CD4-positive, alpha-beta T cell (primary cell): ENCODE measurements around the gene ALG9. TPM values are rescaled to one million over a fixed set of nuclear protein-coding genes. Genes with fewer than 3 reads are reported as not detected.
"Not testable (repeated sequence)": the region's sequence is repeated elsewhere in the genome, so short reads cannot be mapped to it uniquely, and the experiment has no call there.

Experiments
- ATAC-seq: fragments of 200-7000 bp; cut with Tn5 transposase; one replicate; pipeline ENCODE4 v1.10.0; 2022; ENCODE audit warnings: mild to moderate bottlenecking; ENCODE audit not compliant: poor library complexity
- CTCF ChIA-PET: fragments of 350-600 bp; sonication (Branson Sonifier 250); formaldehyde crosslinking; loops from one replicate; lab custom pipeline; 2021; ENCODE audit warnings: antibody characterized with exemption, inconsistent platforms; lab: Charles Lee
- POLR2A ChIA-PET: fragments of 350-600 bp; sonication (Branson Sonifier 250); formaldehyde crosslinking; loops from one replicate; lab custom pipeline; 2021; ENCODE audit warnings: antibody characterized with exemption, inconsistent platforms; lab: Charles Lee
- DNase-seq, 14 experiments: peaks; one replicate each; pipeline ENCODE4 v3.0.0-alpha.2; 2013 to 2020; ENCODE audit warnings: mixed read lengths in 2 of 14
- H3K27ac ChIP-seq, 2 donors: one replicate each; pipeline versions ENCODE4 v1.5.1 to v1.7.0; 2013; ENCODE audit warnings: low read length in 2 of 2, low read depth in 1 of 2, mild to moderate bottlenecking in 1 of 2
- H3K27me3 ChIP-seq, 2 experiments: 1 replicate in 1 of 2; 2 replicates in 1 of 2; pipeline versions ENCODE4 v1.6.1 to v1.7.0; 2013; ENCODE audit warnings: low read length in 2 of 2, control low read depth in 1 of 2, mild to moderate bottlenecking in 1 of 2, moderate library complexity in 1 of 2; ENCODE audit not compliant: insufficient read depth in 2 of 2, control insufficient read depth in 1 of 2
- H3K36me3 ChIP-seq: one replicate; pipeline ENCODE4 v1.6.1; 2013; ENCODE audit warnings: low read length, control low read depth; ENCODE audit not compliant: insufficient read depth
- H3K4me1 ChIP-seq: one replicate; pipeline ENCODE4 v1.6.1; 2013; ENCODE audit warnings: low read length, control low read depth; ENCODE audit not compliant: insufficient read depth
- H3K4me3 ChIP-seq: one replicate; pipeline ENCODE4 v1.5.1; 2013; ENCODE audit warnings: mild to moderate bottlenecking, low read length, moderate library complexity
- H3K9me3 ChIP-seq, 2 experiments: 1 replicate in 1 of 2; 2 replicates in 1 of 2; pipeline versions ENCODE4 v1.6.1 to v1.7.0; 2013; ENCODE audit warnings: low read length in 2 of 2, mild to moderate bottlenecking in 2 of 2, control low read depth in 1 of 2, moderate library complexity in 1 of 2; ENCODE audit not compliant: control insufficient read depth in 1 of 2, insufficient read depth in 1 of 2
- H3K27ac Mint-ChIP-seq: one replicate; pipeline ENCODE4 v1.8.0; 2020; ENCODE audit warnings: mixed read lengths
- H3K27me3 Mint-ChIP-seq: one replicate; pipeline ENCODE4 v1.8.0; 2021; ENCODE audit warnings: mixed read lengths
- H3K36me3 Mint-ChIP-seq: one replicate; pipeline ENCODE4 v1.8.0; 2021; ENCODE audit warnings: low read depth, mixed read lengths
- H3K4me1 Mint-ChIP-seq: one replicate; pipeline ENCODE4 v1.8.0; 2021; ENCODE audit warnings: low read depth, mixed read lengths
- H3K4me3 Mint-ChIP-seq: one replicate; pipeline ENCODE4 v1.8.0; 2020; ENCODE audit warnings: mild to moderate bottlenecking, mixed read lengths
- H3K9me3 Mint-ChIP-seq: one replicate; pipeline ENCODE4 v1.8.0; 2020; ENCODE audit warnings: mixed read lengths
- intact Hi-C, 2 experiments: fragments of 100-400 bp; cut with DNase I in 1 of 2; cut with micrococcal nuclease in 1 of 2; formaldehyde crosslinking; loops; one replicate each; pipeline versions ENCODE4 v1.15.1 to v1.9.0; 2023 to 2025; cut with DNase I, micrococcal nuclease
- total RNA-seq, 174 experiments: library from RNA in 2 of 174; stranded (reverse) in 2 of 174; gene quantifications; one replicate each; pipeline ENCODE4 v1.2.3 and lab custom pipeline; 2021 to 2026
- TF ChIP-seq, protein P1 (sequence below): fragments of 200-600 bp; IDR thresholded peaks from one replicate; pipeline ENCODE4 v1.8.0; 2022; ENCODE audit warnings: antibody characterized with exemption, mild to moderate bottlenecking

ALG9 gene
- total RNA-seq, 2 experiments from 2014 or later: 31.1 to 33.4 TPM

DNA sequence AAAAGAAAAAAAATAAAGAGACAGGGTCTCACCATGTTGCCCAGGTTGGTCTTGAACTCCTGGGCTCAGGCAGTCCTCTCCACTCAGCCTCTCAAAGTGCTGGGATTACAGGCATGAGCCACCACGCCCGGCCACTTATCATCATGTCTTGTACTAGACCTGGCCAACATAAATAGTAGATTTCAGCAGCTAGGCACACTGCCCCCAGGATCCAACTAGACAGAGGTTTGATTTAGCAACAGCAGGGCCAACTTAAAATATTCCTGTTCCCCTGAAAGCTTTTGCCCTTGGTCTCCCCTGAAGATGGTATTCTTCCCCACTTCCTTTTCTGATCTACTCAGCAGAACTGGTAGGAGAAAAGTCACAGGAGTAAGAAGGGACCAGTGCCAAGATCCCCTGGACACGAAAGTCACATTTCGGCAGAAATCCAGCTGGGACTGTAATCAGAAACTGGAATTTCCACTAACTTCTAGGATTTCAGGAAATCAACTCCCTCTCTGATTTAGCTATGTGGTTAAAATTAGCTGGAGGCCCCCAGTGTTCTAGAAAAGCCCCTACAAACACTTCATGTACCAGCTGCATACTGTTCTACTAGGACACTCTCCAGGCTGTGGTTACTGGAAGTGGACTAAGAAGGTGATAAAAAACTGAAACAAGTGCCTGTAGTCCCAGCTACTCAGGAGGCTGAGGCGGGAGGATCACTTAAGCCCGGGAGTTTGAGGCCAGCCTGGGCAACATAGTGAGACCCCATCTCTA lies 96.2 kb downstream of the ALG9 start:
- H3K27ac Mint-ChIP-seq: no peak overlapping the region
- ATAC-seq (no peak), DNase-seq (no peak)
- no peaks in the 10 kb centered on the region for H3K27me3 Mint-ChIP-seq
- Histone ChIP-seq H3K36me3 (no peaks in the 10 kb centered on the region), H3K27me3 (no peaks in the 10 kb centered on the region), H3K9me3 (no peaks in the 10 kb centered on the region), H3K4me1 (no peaks in the 10 kb centered on the region), H3K4me3 (no peak overlapping the region), H3K27ac (no peak overlapping the region)
- intact Hi-C loops: loop anchor here (5.0 kb wide), 2 partner anchors 67 to 173 kb away; partner anchors contain the start of gene SIK2 (in 1 of the 2)
- ChIA-PET POLR2A (no interaction called here), CTCF (interaction anchor here (3.0 kb wide), 1 partner anchor 188 kb away, joined by 32 read pairs; no protein-coding TSS in a partner anchor)
- no peaks in the 10 kb centered on the region for H3K4me1 Mint-ChIP-seq
- no peaks in the 10 kb centered on the region for H3K36me3 Mint-ChIP-seq
- H3K4me3 Mint-ChIP-seq: no peak overlapping the region
- TF ChIP-seq, protein P1, sequence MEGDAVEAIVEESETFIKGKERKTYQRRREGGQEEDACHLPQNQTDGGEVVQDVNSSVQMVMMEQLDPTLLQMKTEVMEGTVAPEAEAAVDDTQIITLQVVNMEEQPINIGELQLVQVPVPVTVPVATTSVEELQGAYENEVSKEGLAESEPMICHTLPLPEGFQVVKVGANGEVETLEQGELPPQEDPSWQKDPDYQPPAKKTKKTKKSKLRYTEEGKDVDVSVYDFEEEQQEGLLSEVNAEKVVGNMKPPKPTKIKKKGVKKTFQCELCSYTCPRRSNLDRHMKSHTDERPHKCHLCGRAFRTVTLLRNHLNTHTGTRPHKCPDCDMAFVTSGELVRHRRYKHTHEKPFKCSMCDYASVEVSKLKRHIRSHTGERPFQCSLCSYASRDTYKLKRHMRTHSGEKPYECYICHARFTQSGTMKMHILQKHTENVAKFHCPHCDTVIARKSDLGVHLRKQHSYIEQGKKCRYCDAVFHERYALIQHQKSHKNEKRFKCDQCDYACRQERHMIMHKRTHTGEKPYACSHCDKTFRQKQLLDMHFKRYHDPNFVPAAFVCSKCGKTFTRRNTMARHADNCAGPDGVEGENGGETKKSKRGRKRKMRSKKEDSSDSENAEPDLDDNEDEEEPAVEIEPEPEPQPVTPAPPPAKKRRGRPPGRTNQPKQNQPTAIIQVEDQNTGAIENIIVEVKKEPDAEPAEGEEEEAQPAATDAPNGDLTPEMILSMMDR: no peak
- H3K9me3 Mint-ChIP-seq: no peaks in the 10 kb centered on the region

DNA sequence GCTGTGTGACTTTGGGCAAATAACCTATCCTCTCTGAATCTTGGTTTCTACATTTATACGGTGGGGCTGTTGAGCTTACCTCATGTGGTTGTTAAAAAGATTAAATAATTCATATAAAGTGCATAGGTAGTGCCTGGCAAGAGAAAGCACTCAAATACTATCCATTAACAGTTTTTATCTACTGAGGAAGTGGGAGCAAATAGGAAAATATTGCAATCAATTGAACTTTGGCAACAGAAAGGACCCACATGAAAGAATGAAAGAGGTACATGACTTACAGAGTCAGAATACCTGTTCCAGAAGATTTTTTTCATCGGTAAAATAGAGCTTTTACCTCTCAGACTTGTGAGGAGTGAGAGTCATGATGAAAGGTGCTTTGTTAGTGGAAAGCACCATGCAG lies 98.8 kb downstream of the ALG9 start:
- Mint-ChIP-seq H3K9me3 (no peaks in the 10 kb centered on the region), H3K4me3 (no peak overlapping the region), H3K4me1 (no peaks in the 10 kb centered on the region), H3K36me3 (no peaks in the 10 kb centered on the region), H3K27me3 (no peaks in the 10 kb centered on the region), H3K27ac (no peak overlapping the region)
- no peaks in the 10 kb centered on the region for H3K9me3 ChIP-seq
- intact Hi-C loops: no loop called here
- ATAC-seq: no peak
- CTCF ChIA-PET: no interaction called here
- H3K27me3 ChIP-seq: no peaks in the 10 kb centered on the region
- H3K36me3 ChIP-seq: no peaks in the 10 kb centered on the region
- POLR2A ChIA-PET: no interaction called here
- H3K4me3 ChIP-seq: no peak overlapping the region
- no peaks in the 10 kb centered on the region for H3K4me1 ChIP-seq
- no peak for DNase-seq
- H3K27ac ChIP-seq: no peak overlapping the region
- TF ChIP-seq, protein P1: no peak

GRCh38 chr11:111771205-111771604 lies 100.2 kb downstream of the ALG9 start:
- H3K9me3 Mint-ChIP-seq, intact Hi-C loops: not testable (repeated sequence)

More at GRCh38 chr11:111771205-111771604, 100.2 kb downstream of the ALG9 start:
- H3K27me3 ChIP-seq, H3K4me1 ChIP-seq, H3K4me1 Mint-ChIP-seq, DNase-seq, H3K27ac Mint-ChIP-seq, ATAC-seq, CTCF ChIA-PET, H3K27ac ChIP-seq, H3K9me3 ChIP-seq, POLR2A ChIA-PET, H3K36me3 ChIP-seq, H3K36me3 Mint-ChIP-seq, H3K4me3 ChIP-seq, H3K27me3 Mint-ChIP-seq: not testable (repeated sequence)
- H3K4me3 Mint-ChIP-seq: peak overlapping the region; percentile 11
